Mesodermal cell (in vitro differentiated cells): ENCODE results near the gene GEMIN8. TPM values are rescaled to one million over a fixed set of nuclear protein-coding genes. Genes with fewer than 3 reads are reported as not detected.

Source experiments
- H3K27ac ChIP-seq: 2 replicates; pipeline ENCODE4 v1.7.0; 2013; ENCODE audit warnings: mild to moderate bottlenecking, low read depth, low read length, moderate library complexity; ENCODE audit not compliant: severe bottlenecking
- H3K36me3 ChIP-seq: 2 replicates; pipeline ENCODE4 v1.7.1; 2013; ENCODE audit warnings: mild to moderate bottlenecking, low read length, moderate library complexity; ENCODE audit not compliant: control insufficient read depth, insufficient read depth
- H3K4me1 ChIP-seq: one replicate; pipeline ENCODE4 v1.7.1; 2013; ENCODE audit warnings: mild to moderate bottlenecking, low read length; ENCODE audit not compliant: insufficient read depth, control insufficient read depth, poor library complexity, severe bottlenecking
- H3K4me3 ChIP-seq: 2 replicates; pipeline ENCODE4 v1.7.0; 2013; ENCODE audit warnings: low read length, control low read depth, mild to moderate bottlenecking; ENCODE audit not compliant: insufficient read depth, poor library complexity, severe bottlenecking; ENCODE audit errors: extremely low read depth
- H3K9me3 ChIP-seq: 2 replicates; pipeline ENCODE4 v1.7.1; 2013; ENCODE audit warnings: mild to moderate bottlenecking, low read length, moderate library complexity; ENCODE audit not compliant: control insufficient read depth
- WGBS, 2 experiments: methylation state at CpG; one replicate each; pipeline ENCODE4 v1.1.5; 2013; ENCODE audit warnings: missing lambda C conversion rate in 2 of 2; ENCODE audit not compliant: insufficient coverage in 2 of 2; 5-methylcytosine and 5-hydroxymethylcytosine counted together
- polyA plus RNA-seq, 2 experiments: library from polyadenylated mRNA; stranded (reverse); fragments of 50-300 nt; gene quantifications; one replicate each; pipeline ENCODE4 v1.2.3, GENCODE V29; 2013

GEMIN8 gene
- 21.1 TPM for polyA plus RNA-seq (2013, experiment 1 of 2)
- 19.1 TPM for polyA plus RNA-seq (2013, experiment 2 of 2)

GRCh38 chrX:14029425-14030173, at the start of gene GEMIN8:
Gene GEMIN8 (minus strand): TSS chrX:14029892. CDS start chrX:14021478, 8,414 bp downstream.
- H3K4me1 ChIP-seq = peaks cover 4% of the 10 kb centered on the region
- WGBS, 2 experiments = 0% methylated on average over 10 to 18 of the region's 67 CpGs
- peak within 1 kb of the TSS; percentile 81 for H3K27ac ChIP-seq
- no peaks in the 10 kb centered on the region for H3K36me3 ChIP-seq
- peak within 1 kb of the TSS; percentile 49 for H3K4me3 ChIP-seq
- no peaks in the 10 kb centered on the region for H3K9me3 ChIP-seq

GRCh38 chrX:14076639-14077038, 46.9 kb upstream of the GEMIN8 start:
- H3K9me3 ChIP-seq = no peaks in the 10 kb centered on the region
- no peaks in the 10 kb centered on the region for H3K36me3 ChIP-seq
- no peaks in the 10 kb centered on the region for H3K4me1 ChIP-seq
- H3K4me3 ChIP-seq = no peak overlapping the region
- no peak overlapping the region for H3K27ac ChIP-seq

- H3K9me3 ChIP-seq = no peaks in the 10 kb centered on the region
- H3K4me1 ChIP-seq = no peaks in the 10 kb centered on the region
- H3K4me3 ChIP-seq = no peak overlapping the region
- no peak overlapping the region for H3K27ac ChIP-seq
- no peaks in the 10 kb centered on the region for H3K36me3 ChIP-seq
These were observed 43.9 kb upstream of the GEMIN8 start for GRCh38 chrX:14073556-14073955.

- Histone ChIP-seq H3K4me1 (no peaks in the 10 kb centered on the region), H3K27ac (no peak overlapping the region), H3K36me3 (no peaks in the 10 kb centered on the region), H3K9me3 (no peaks in the 10 kb centered on the region), H3K4me3 (no peak overlapping the region)
- WGBS, 2 experiments = no CpG with 5 or more reads among the region's 1 CpG
These were observed 43.4 kb upstream of the GEMIN8 start for GRCh38 chrX:14073071-14073470.

GRCh38 chrX:14065800-14066199, 36.1 kb upstream of the GEMIN8 start:
- peaks cover 11% of the 10 kb centered on the region for H3K4me1 ChIP-seq
- H3K27ac ChIP-seq = no peak overlapping the region
- H3K4me3 ChIP-seq = no peak overlapping the region
- no peaks in the 10 kb centered on the region for H3K36me3 ChIP-seq
- H3K9me3 ChIP-seq = no peaks in the 10 kb centered on the region
- 100% methylated on average over 4 to 6 of the region's 21 CpGs for WGBS, 2 experiments

GRCh38 chrX:14064626-14065432, 35.1 kb upstream of the GEMIN8 start:
- H3K4me3 ChIP-seq = no peak overlapping the region
- H3K27ac ChIP-seq = peak overlapping the region; percentile 67
- peaks cover 11% of the 10 kb centered on the region for H3K4me1 ChIP-seq
- H3K36me3 ChIP-seq = no peaks in the 10 kb centered on the region
- no peaks in the 10 kb centered on the region for H3K9me3 ChIP-seq
- 70 to 81% methylated on average over 14 to 17 of the region's 19 CpGs for WGBS, 2 experiments

GRCh38 chrX:14062524-14062923, 32.8 kb upstream of the GEMIN8 start:
- no CpG with 5 or more reads among the region's 1 CpG for WGBS, 2 experiments
- Histone ChIP-seq H3K4me1 (peaks cover 11% of the 10 kb centered on the region), H3K9me3 (no peaks in the 10 kb centered on the region), H3K36me3 (no peaks in the 10 kb centered on the region), H3K4me3 (no peak overlapping the region), H3K27ac (no peak overlapping the region)

- no peak overlapping the region for H3K4me3 ChIP-seq
- no peaks in the 10 kb centered on the region for H3K9me3 ChIP-seq
- no peak overlapping the region for H3K27ac ChIP-seq
- H3K36me3 ChIP-seq = no peaks in the 10 kb centered on the region
- no peaks in the 10 kb centered on the region for H3K4me1 ChIP-seq
- WGBS, 2 experiments = no CpG with 5 or more reads among the region's 1 CpG
These were observed 26.5 kb upstream of the GEMIN8 start for GRCh38 chrX:14056206-14056605.

- Histone ChIP-seq H3K4me1 (peaks cover 6% of the 10 kb centered on the region), H3K27ac (no peak overlapping the region), H3K36me3 (no peaks in the 10 kb centered on the region), H3K9me3 (no peaks in the 10 kb centered on the region), H3K4me3 (no peak overlapping the region)
- WGBS, 2 experiments = 100% methylated on average over 2 of the region's 5 CpGs
These were observed 21.7 kb upstream of the GEMIN8 start for GRCh38 chrX:14051416-14051815.

- 67% methylated on average over 1 of the region's 1 CpG; no CpG with 5 or more reads in 1 of the 2 experiments for WGBS, 2 experiments
- H3K4me1 ChIP-seq = peaks cover 6% of the 10 kb centered on the region
- H3K36me3 ChIP-seq = no peaks in the 10 kb centered on the region
- H3K27ac ChIP-seq = no peak overlapping the region
- H3K9me3 ChIP-seq = no peaks in the 10 kb centered on the region
- H3K4me3 ChIP-seq = no peak overlapping the region
These were observed 21.0 kb upstream of the GEMIN8 start for GRCh38 chrX:14050709-14051108.

- no peaks in the 10 kb centered on the region for H3K9me3 ChIP-seq
- no peak overlapping the region for H3K4me3 ChIP-seq
These were observed 13.5 kb upstream of the GEMIN8 start for GRCh38 chrX:14043209-14043608.

More at GRCh38 chrX:14043209-14043608, 13.5 kb upstream of the GEMIN8 start:
- H3K4me1 ChIP-seq = no peaks in the 10 kb centered on the region
- H3K36me3 ChIP-seq = no peaks in the 10 kb centered on the region
- H3K27ac ChIP-seq = no peak overlapping the region
